Thyroid gland (tissue), 4 donors: ENCODE results near the gene APBB2.

Experiments used
- CTCF ChIP-seq, 6 experiments: fragments of 200-600 bp in 3 of 6; fragments of 450-650 bp in 3 of 6; sonication (generic) in 3 of 6; IDR thresholded peaks; one replicate each; pipeline ENCODE4 v1.5.1; 2016 to 2019; ENCODE audit warnings: antibody characterized with exemption in 6 of 6, mild to moderate bottlenecking in 2 of 6, inconsistent platforms in 1 of 6, moderate library complexity in 1 of 6
- POLR2A ChIP-seq, 2 donors: fragments of 450-650 bp; IDR thresholded peaks; one replicate each; pipeline ENCODE4 v1.6.1; 2017; ENCODE audit warnings: antibody characterized with exemption in 2 of 2, mild to moderate bottlenecking in 2 of 2, moderate library complexity in 1 of 2

- TF ChIP-seq POLR2A (IDR thresholded peaks at IDR 0.05) (no peak), CTCF (IDR thresholded peaks at IDR 0.05) (no peak)
Observed at GRCh38 chr4:40840255-40840984, 373.9 kb downstream of the APBB2 start.
